Measurements from ENCODE around the gene DCAF8.

The DCAF8 gene

GRCh38 chr1:160189649-160190625 lies 72.4 kb downstream of the DCAF8 start, which contains the start of gene CASQ1:
Gene CASQ1, plus strand, starts transcription at chr1:160190575. Its CDS starts 177 bp downstream, at chr1:160190752.
- in situ Hi-C loops (cut with HindIII; ENCODE audit: low pct_ligation_motif_present, low pct_unique_long_range_greater_than_20kb, low sequenced_read_pairs), result no loop called here
- DNase-seq, result peak; percentile 34

DNA sequence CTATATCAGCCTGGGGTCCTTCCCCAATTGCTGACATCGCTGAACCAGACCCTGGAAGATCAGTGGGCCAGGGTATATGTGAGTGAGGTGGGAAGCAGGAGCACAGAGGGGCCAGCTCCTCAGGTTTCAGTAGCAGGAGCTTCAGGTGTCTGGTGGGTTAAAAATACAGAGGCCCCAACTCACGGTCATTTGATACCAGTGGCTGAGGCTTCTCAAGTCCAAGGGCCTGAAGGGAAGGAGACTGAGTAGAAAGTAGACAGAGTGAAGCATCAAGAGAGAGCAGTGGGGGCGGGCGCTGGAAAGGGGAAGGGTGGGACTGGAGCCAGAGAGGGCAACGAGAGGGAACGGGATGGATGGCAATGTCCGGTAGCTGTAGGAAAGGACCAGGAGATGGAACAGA lies 74.0 kb downstream of the DCAF8 start:
- no peak for DNase-seq
- in situ Hi-C loops (cut with HindIII; ENCODE audit: low pct_ligation_motif_present, low pct_unique_long_range_greater_than_20kb, low sequenced_read_pairs), result no loop called here

GRCh38 chr1:160187407-160187806 lies 74.9 kb downstream of the DCAF8 start:
- DNase-seq, result no peak
- in situ Hi-C loops (cut with HindIII; ENCODE audit: low pct_ligation_motif_present, low pct_unique_long_range_greater_than_20kb, low sequenced_read_pairs), result no loop called here

- DNase-seq, result no peak
- in situ Hi-C loops (cut with HindIII; ENCODE audit: low pct_ligation_motif_present, low pct_unique_long_range_greater_than_20kb, low sequenced_read_pairs), result no loop called here
Measured at GRCh38 chr1:160186729-160187128, 75.6 kb downstream of the DCAF8 start.

- DNase-seq, result no peak
Measured at GRCh38 chr1:160186246-160186645, 76.1 kb downstream of the DCAF8 start.

GRCh38 chr1:160179336-160179735 lies 83.0 kb downstream of the DCAF8 start:
- no peak for DNase-seq
- in situ Hi-C loops (cut with HindIII; ENCODE audit: low pct_ligation_motif_present, low pct_unique_long_range_greater_than_20kb, low sequenced_read_pairs), result no loop called here

More at GRCh38 chr1:160186246-160186645, 76.1 kb downstream of the DCAF8 start:
- in situ Hi-C loops (cut with HindIII; ENCODE audit: low pct_ligation_motif_present, low pct_unique_long_range_greater_than_20kb, low sequenced_read_pairs), result no loop called here

DNA sequence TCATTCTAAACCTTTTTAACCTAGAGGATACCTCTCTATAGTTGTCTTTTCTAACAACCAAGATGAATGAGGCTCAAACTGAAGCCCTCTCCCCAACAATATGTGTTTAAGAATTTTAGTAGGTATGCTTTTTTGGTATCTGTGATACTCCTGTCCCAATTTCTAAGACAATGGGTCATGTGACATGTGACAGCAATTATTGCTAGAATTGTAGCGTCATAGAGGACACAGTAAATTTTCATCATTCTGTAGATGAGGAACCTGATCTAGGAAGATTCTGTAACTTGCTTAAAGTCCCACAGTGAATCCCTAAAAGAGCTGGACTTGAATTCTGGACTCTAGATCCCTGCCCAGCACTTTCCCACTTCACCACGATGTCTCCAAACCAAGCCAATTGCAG lies 83.6 kb downstream of the DCAF8 start:
- in situ Hi-C loops (cut with HindIII; ENCODE audit: low pct_ligation_motif_present, low pct_unique_long_range_greater_than_20kb, low sequenced_read_pairs), result no loop called here
- DNase-seq, result no peak

DNA sequence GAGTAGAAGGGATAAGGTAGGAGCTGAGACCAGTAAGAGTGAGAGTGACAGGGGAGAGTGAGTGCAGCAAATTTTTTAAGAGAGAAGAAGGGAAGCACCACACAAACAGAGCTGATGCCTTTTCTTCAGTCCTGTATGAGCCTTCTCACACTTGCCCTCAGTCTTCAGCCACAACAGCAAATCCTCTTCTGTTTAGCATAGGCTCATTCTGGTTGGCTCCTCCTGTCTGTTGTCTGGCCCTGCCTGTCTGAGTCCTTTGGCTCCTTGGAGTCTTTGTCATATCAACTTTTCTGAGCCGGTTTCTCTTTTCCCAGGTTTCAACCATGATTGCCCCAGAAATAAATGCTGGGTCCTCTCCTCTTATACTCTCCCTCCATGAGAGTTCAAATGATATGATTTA lies 84.7 kb downstream of the DCAF8 start:
- in situ Hi-C loops (cut with HindIII; ENCODE audit: low pct_ligation_motif_present, low pct_unique_long_range_greater_than_20kb, low sequenced_read_pairs), result no loop called here

GRCh38 chr1:160177231-160177630 lies 85.1 kb downstream of the DCAF8 start:
- DNase-seq, result no peak
- in situ Hi-C loops (cut with HindIII; ENCODE audit: low pct_ligation_motif_present, low pct_unique_long_range_greater_than_20kb, low sequenced_read_pairs), result no loop called here

More for the DNA sequence above, 84.7 kb downstream of the DCAF8 start:
- DNase-seq, result no peak

- in situ Hi-C loops (cut with HindIII; ENCODE audit: low pct_ligation_motif_present, low pct_unique_long_range_greater_than_20kb, low sequenced_read_pairs), result no loop called here
Measured at GRCh38 chr1:160171980-160172379, 90.4 kb downstream of the DCAF8 start.

DNA sequence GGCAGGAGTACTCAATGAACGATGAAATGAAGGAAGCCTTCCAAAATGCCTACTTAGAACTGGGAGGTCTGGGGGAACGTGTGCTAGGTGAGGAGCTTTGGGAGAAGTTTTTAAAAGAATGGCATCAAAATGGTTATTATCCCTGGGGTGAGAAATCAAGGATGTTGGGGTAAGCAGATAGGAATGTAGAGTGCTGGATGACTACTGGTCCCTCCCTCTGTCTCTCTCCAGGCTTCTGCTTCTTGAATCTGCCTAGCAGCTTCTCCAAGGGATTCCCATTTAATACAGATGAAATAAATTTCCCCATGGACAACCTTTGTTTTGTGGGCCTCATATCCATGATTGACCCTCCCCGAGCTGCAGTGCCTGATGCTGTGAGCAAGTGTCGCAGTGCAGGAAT lies 91.0 kb downstream of the DCAF8 start:
- in situ Hi-C loops (cut with HindIII; ENCODE audit: low pct_ligation_motif_present, low pct_unique_long_range_greater_than_20kb, low sequenced_read_pairs), result no loop called here
- peak; percentile 10 for DNase-seq

More at GRCh38 chr1:160171980-160172379, 90.4 kb downstream of the DCAF8 start:
- no peak for DNase-seq

GRCh38 chr1:160169553-160170399 lies 92.6 kb downstream of the DCAF8 start:
- no peak for DNase-seq
- in situ Hi-C loops (cut with HindIII; ENCODE audit: low pct_ligation_motif_present, low pct_unique_long_range_greater_than_20kb, low sequenced_read_pairs), result no loop called here

- DNase-seq, result no peak
- in situ Hi-C loops (cut with HindIII; ENCODE audit: low pct_ligation_motif_present, low pct_unique_long_range_greater_than_20kb, low sequenced_read_pairs), result no loop called here
Measured at GRCh38 chr1:160168609-160169369, 93.6 kb downstream of the DCAF8 start.

DNA sequence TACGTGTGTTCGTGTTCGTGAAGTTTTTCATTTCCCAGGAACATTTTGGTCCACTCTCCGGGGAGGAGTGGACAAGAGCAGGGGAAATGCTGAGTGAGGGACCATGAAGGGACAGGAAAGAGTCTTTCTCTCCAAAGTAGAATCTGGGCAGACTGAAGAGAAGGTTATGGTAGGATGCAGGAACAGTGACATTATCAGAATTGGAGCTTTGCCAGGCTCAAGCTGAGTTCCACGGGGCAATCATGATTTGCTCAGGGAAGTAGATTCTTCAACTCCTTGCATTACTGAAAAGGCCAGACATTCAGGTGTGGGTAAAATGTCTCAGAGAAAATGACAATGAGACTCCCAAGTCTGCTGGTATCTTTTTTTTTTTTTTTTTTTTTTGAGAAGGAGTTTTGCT lies 94.3 kb downstream of the DCAF8 start:
- in situ Hi-C loops (cut with HindIII; ENCODE audit: low pct_ligation_motif_present, low pct_unique_long_range_greater_than_20kb, low sequenced_read_pairs), result no loop called here
- DNase-seq, result no peak

DNA sequence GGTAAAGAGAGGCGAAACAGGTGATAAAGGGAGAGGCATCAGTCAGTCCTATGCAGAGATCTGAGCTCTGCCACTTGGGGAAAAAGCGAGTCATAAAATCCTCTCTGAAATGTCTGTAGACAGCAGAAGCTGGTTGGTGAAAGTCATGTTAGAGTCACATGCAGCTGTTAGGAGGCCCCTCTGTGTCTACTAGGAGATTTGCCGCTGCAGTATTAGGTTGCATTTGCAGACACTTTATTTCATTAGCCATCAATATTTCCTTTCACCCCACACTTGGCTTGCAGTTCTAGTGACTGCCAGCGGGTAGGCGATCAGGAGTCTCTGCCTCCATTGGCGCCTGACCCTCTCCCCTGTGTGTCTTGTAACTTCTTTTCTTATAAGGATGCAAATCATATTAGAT lies 94.8 kb downstream of the DCAF8 start:
- in situ Hi-C loops (cut with HindIII; ENCODE audit: low pct_ligation_motif_present, low pct_unique_long_range_greater_than_20kb, low sequenced_read_pairs), result no loop called here
- no peak for DNase-seq

DNA sequence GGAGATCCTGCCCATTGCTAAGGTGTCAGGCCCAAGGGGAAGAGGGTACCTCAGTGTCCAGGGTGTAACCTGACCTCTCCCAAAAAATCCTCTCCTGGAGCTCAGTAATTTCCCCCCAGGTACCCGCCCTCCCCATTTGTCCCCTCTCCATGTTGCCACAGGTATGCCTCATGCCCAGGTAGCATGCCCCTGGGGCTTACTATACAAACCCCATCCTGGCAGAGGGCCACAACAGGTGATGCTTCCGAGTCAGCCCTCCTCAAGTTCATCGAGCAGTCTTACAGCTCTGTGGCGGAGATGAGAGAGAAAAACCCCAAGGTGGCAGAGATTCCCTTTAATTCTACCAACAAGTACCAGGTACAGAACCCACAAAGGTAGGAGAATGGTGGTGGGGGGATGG lies 95.3 kb downstream of the DCAF8 start:
- DNase-seq, result no peak
- in situ Hi-C loops (cut with HindIII; ENCODE audit: low pct_ligation_motif_present, low pct_unique_long_range_greater_than_20kb, low sequenced_read_pairs), result no loop called here

DNA sequence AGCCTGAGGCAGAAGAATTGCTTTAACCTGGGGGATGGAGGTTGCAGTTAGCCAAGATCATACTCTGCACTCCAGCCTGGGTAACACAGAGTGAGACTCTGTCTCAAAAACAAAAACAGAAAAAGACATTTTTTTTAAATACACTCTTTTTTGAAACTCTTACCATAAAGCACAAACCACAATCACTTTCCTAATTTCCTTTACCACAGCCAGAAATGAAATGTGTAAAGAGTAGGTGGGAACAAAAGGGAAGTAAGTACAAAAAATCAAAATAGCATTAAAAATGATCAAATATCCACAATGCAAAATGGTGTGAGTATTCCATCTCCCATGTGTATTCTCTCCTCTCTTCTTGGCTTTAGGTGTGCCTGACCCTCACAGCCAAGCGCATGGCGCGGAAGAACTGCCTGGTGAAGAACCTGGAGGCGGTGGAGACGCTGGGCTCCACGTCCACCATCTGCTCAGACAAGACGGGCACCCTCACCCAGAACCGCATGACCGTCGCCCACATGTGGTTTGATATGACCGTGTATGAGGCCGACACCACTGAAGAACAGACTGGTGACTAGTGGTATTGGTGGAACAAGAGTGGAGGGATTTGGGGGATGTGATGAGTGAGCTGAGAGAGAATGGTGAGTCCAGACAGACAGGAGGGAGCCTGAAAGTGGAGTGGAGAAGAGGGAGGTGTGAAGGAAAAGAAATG lies 96.0 kb downstream of the DCAF8 start:
- in situ Hi-C loops (cut with HindIII; ENCODE audit: low pct_ligation_motif_present, low pct_unique_long_range_greater_than_20kb, low sequenced_read_pairs), result no loop called here
- DNase-seq, result no peak
